Loucy (cell line): ENCODE results near the gene ITGB3.

Experiments
- CTCF ChIP-seq: fragments of 200-600 bp; sonication (generic); conservative IDR thresholded peaks from 2 replicates; pipeline ENCODE4 v1.5.1; 2014; ENCODE audit warnings: mild to moderate bottlenecking, antibody characterized with exemption, low read length
- EZH2phosphoT487 ChIP-seq: fragments of 200-600 bp; IDR thresholded peaks from 2 replicates; pipeline ENCODE4 v1.6.1; 2018; ENCODE audit warnings: antibody characterized with exemption, mild to moderate bottlenecking, moderate library complexity, borderline replicate concordance

DNA sequence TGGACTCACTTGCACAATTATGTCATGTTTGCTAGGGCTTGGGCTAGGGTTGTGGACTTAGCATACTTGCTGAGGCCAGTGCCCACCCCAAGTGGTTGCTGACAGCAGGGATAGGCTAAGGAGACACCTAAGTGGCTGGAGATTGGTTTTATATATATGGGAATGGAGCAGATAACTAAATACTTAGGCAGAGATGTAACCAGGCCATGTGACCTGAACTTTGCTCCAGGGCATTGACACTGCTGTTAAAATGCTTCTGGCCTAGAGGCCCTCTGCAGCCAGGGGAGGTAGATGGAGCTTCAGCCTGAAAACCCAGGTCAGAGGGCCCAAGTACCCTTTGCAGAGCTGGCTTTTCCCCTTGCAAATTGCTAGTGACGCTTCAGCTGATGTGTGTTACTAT is 1.4 kb upstream of the ITGB3 start:
- TF ChIP-seq CTCF (no peak), EZH2phosphoT487 (no peak)
